GM18508 (cell line): ENCODE data around the gene HPD.

Experiments used
- ATAC-seq: cut with Tn5 transposase; IDR thresholded peaks from one replicate; pipeline ENCODE4 v1.9.1; 2021; ENCODE audit warnings: moderate number of reproducible peaks; ENCODE audit not compliant: insufficient read depth, unreplicated experiment

HPD gene

GRCh38 chr12:121789800-121790728 is 68.6 kb downstream of the HPD start:
- ATAC-seq = no peak
